RWPE1 (cell line): Measurements from ENCODE around the gene TRABD.

Source experiments
- CTCF ChIA-PET: fragments of 350-600 bp; sonication (Branson Sonifier 250); formaldehyde crosslinking; extraction: SDS; loops from one replicate; lab custom pipeline; 2021; lab: Yijun Ruan, JAX
- POLR2A ChIA-PET: fragments of 400-600 bp; formaldehyde crosslinking; extraction: SDS; loops from one replicate; lab custom pipeline; 2020; ENCODE audit warnings: antibody characterized with exemption; ENCODE audit not compliant: low non-redundant PET; lab: Yijun Ruan, JAX
- DNase-seq: peaks from one replicate; pipeline ENCODE4 v3.0.0; 2012; ENCODE audit warnings: low spot score
- H3K27ac ChIP-seq: fragments of 450-650 bp; 2 replicates; pipeline ENCODE4 v1.5.1; 2017
- CTCF ChIP-seq: fragments of 450-650 bp; conservative IDR thresholded peaks from 2 replicates; pipeline ENCODE4 v1.5.1; 2017; ENCODE audit warnings: low read depth, mild to moderate bottlenecking

The TRABD gene

GRCh38 chr22:50169774-50170341 is 15.9 kb upstream of the TRABD start:
- no peak for TF ChIP-seq CTCF
- CTCF ChIA-PET: no interaction called here
- DNase-seq: no peak
- POLR2A ChIA-PET: no interaction called here
- H3K27ac ChIP-seq: no peak overlapping the region

GRCh38 chr22:50170453-50171318 is 15.0 kb upstream of the TRABD start, which contains the start of gene PANX2:
Gene PANX2, plus strand, starts transcription at chr22:50170731. Its CDS starts 0 bp downstream, at chr22:50170731.
- DNase-seq: no peak
- H3K27ac ChIP-seq: no peak within 1 kb of the TSS
- POLR2A ChIA-PET: no interaction called here
- TF ChIP-seq CTCF: no peak
- CTCF ChIA-PET: interaction anchor here (1.2 kb wide), 1 partner anchor 22 kb away, joined by 3 read pairs; no protein-coding TSS in a partner anchor

- H3K27ac ChIP-seq: 0 out of 2 replicates have a peak overlapping the region, but pooled peaks have one; percentile 5
- DNase-seq: no peak
- ChIA-PET CTCF (interaction anchor here (1.2 kb wide), 1 partner anchor 23 kb away, joined by 3 read pairs; no protein-coding TSS in a partner anchor), POLR2A (no interaction called here)
- TF ChIP-seq CTCF: no peak
Observed at GRCh38 chr22:50171319-50171964, 14.3 kb upstream of the TRABD start.

- DNase-seq: no peak
- ChIA-PET POLR2A (no interaction called here), CTCF (interaction anchor here (0.6 to 1.2 kb wide), 3 partner anchors 19 to 23 kb away, joined by 3 to 4 read pairs (median 3); no protein-coding TSS in a partner anchor)
- TF ChIP-seq CTCF: no peak
- 0 out of 2 replicates have a peak overlapping the region, but pooled peaks have one; percentile 5 for H3K27ac ChIP-seq
Observed at GRCh38 chr22:50171965-50172421, 13.7 kb upstream of the TRABD start.

GRCh38 chr22:50173311-50173982 is 12.3 kb upstream of the TRABD start:
- no peak overlapping the region for H3K27ac ChIP-seq

More at GRCh38 chr22:50173311-50173982, 12.3 kb upstream of the TRABD start:
- TF ChIP-seq CTCF: no peak
- no peak for DNase-seq
- ChIA-PET POLR2A (no interaction called here), CTCF (no interaction called here)
